ENCODE measurements around the gene FAM193B. TPM values are rescaled to one million over a fixed set of nuclear protein-coding genes. Genes with fewer than 3 reads are reported as not detected.
A peak's percentile ranks its signal among the peaks of the same experiment; 100 is the strongest.

The FAM193B gene
- 33.5 and 42.0 TPM in 2 replicates for total RNA-seq
- 70.4 TPM for polyA plus RNA-seq (2012)

DNA sequence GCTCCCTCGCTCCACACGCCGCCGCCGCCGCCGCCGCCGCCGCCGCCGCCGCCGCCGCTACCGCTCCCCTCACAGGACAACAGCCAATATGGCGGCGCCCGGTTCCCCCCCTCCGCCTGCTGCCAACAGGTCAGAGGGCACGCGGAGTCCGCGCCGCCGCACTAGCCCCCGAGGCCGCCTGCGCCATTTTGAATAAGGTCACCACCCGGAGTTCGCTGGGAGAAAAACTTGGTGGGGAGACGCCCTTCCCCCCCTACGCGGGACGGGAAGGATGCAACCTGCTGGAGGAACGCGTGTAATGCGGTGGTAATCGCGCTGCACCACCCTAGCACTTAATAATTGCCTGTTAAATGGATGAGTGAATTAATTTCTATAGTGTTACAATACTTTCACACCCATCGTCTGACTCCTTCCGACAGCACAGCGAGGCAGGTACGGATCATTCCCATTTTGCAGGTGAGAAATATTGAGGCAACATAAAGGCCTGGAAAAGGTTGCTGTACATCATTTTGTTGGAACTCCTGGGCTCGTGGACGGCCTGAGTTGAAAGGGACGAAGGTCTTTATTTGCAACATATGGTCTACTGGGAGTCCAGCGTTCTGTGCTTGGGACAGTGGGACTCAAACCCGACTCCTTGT is at the start of gene FAM193B:
FAM193B (minus strand) TSS at position 90 of the 638 bp plus-strand sequence. CDS start 105 bp downstream, outside the sequence.
- DNase-seq (ENCODE audit: low read depth), result peak; percentile 91

DNA sequence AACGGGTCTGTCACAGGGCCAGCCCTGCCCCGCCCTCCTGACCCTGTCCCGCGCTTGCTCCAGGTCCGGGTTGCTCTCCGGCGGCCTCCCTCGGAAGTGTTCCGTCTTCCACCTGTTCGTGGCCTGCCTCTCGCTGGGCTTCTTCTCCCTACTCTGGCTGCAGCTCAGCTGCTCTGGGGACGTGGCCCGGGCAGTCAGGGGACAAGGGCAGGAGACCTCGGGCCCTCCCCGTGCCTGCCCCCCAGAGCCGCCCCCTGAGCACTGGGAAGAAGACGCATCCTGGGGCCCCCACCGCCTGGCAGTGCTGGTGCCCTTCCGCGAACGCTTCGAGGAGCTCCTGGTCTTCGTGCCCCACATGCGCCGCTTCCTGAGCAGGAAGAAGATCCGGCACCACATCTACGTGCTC is 49.8 kb upstream of the FAM193B start:
- no peak for DNase-seq (ENCODE audit: low read depth)

DNA sequence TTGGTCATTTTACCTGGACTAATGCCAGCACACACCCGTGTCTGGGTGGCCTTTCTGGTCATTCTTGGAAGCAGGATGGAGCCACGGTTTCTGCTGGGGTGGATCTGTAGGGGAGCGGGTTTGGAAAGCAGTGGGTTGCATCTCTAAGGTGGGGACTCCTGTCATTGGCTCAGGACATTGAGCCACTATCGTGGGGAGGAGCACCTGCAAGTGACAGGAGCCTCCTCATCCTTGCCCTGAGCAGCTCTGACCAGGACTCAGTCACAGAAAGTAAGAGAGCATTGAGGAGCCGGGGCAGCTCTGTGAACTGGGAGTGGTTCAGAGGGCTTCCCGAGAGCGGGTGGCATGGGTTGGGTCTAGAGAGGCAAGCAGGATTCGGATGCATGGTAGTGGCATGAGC is 49.3 kb upstream of the FAM193B start:
- no peak for DNase-seq (ENCODE audit: low read depth)

DNA sequence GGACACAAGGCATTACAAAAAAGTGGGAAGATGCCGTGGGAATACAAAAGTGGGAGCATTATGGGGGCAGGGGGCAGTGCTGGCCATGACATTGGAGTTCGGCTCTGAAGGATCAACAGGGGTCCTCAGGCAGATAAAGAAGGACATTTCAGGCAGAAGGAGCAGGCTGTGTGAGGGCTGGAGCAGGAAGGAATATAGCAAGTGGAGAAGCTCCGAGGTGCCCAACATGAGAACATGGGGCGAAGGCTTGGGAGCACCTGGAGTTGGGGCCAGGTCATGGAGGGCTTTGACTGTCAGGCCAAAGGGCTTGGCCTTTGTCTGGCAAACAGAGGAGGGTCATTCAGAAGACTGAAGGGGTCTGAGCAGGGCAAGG is 48.1 kb upstream of the FAM193B start:
- no peak for DNase-seq (ENCODE audit: low read depth)

DNA sequence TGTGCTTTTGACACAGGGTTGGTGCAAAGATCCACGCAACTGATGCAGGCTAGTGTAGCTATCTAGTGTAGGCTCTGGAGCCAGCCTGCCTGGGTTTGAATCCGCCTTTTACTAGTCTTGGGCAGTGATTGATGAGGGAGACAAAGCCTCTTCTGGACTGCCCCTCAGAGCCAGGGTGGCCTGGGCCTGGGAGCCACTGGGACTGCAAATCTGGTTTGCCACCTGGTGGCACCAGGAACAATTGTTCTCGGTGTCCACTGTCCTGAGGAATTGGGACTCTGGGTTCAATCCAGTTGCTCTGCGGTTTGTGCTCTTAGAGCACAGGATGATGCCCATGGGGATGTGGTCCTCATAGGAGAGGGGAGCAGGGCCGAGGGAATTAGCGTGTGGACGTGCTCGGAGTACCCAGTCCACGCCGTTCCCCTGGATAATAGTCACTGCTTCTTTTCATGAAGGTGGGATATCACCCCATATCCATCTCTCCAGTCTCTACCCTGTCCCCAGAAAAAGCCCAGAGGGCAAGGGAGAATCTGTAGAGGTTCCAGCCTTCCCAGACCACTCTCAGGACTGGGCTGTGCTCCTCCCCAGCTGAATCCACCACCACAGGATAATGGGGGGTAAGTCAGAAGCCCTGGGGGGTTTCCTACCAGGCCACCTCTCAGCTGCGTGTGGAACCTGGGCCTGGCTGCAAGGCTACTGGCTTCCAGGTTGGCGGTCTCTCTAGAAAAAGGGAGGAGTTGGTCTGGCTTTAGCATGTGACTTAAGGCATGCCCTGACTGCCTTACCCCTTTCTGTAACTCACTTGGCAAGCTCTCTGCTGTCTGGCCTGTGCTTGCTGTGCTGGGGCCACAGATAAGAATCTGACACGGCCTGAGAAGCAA is 47.5 kb upstream of the FAM193B start:
- no peak for DNase-seq (ENCODE audit: low read depth)

DNA sequence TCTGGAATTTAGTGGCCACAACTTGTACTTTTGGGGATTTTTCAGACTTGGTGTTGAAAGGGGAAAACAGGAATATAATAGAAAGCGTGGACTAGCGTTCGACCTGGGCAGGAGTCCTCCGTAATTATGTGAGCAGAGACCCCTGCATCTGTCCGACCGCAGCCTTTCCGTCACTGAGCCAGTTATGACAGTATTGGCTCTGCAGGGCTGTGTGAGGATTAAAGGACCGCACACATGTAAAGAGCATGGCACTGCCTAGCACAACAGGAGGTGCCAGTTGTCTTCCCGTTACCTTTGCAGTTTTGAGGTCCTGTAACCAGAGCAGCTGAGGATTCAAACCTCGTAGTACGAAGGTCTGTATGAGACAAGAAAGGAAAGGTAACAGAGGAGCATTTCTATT is 46.8 kb upstream of the FAM193B start:
- no peak for DNase-seq (ENCODE audit: low read depth)

DNA sequence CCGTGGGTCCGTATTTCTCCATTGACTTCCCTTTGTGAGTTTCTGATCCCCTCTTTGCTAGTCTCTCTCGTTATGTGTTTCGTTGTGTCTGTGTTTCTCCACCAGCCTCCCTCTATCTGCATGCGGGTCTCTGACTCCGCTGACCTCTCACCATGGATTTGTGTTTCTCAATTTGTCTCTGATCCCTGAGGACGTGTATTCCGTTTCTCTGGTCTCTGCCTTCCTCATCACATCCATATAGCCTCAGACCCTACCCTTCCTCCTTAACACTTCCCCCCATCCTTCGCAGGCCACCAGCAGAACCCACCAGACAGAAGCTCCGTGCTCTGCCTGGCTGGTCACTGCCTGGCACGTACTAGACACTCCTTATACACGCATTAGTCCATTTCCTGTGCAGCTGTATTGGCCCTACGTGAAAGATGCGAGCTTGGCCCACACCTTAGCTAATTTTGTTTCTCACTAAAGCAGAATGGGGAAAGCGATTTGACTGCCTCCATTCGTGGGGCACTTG is 46.2 kb upstream of the FAM193B start:
- DNase-seq (ENCODE audit: low read depth), result no peak

DNA sequence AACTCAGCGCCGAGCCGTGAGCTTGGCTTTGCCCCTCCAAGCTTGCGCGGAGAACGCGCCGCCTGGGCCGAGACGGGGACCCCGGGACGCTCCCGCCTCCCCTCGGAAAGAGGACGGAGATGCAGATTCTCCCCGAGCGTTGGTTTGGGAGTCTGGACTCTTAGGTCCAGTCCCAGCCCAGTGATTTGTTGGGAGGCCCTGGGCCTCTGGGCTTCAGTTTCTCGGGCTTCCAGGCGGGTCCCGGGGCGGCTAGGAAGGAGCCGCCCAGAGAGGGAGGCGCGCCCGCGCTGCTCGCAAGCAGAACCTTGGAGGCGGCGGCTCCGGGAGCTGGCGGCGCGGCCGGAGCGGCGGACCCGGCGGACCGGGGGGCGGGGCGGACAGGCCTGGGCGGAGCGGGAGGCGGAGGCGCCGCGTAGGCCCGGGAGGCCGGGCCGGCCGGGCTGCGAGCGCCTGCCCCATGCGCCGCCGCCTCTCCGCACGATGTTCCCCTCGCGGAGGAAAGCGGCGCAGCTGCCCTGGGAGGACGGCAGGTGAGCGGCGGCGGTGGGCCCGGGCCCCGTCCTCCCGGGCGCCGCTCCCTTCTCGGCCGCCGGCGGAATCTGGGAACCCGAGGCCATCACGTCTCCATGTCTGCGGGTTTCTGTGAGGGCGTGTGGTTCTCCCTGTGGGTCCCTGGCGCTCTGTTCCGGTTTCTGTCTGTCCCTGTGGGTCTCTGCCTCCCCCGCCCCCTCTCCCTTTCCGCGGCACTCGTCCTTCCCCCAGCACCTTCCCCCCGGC is 45.6 kb upstream of the FAM193B start, which contains the start of gene B4GALT7:
B4GALT7 (plus strand) TSS at position 402 of the 777 bp plus-strand sequence; CDS start at position 481, 79 bp downstream.
- peak; percentile 81 for DNase-seq (ENCODE audit: low read depth)

DNA sequence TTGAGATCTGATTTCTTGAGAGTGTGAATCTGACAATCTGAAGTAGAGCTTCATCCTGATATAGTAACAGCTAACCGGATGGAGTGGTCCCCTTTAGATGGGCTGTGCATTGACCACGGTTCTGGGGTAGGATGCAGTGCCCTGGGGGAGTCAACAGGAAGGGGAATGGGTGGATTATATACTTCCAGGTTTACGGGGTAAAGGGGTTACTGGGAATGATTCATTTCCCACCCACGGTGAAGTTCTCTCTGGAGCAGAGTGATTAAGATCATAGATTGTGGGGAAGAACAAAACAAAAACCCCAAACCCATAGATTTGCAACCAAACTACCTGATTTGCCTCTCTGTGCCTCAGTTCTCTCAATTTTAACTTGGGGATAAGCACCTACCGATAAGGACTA is 44.1 kb upstream of the FAM193B start:
- no peak for DNase-seq (ENCODE audit: low read depth)

DNA sequence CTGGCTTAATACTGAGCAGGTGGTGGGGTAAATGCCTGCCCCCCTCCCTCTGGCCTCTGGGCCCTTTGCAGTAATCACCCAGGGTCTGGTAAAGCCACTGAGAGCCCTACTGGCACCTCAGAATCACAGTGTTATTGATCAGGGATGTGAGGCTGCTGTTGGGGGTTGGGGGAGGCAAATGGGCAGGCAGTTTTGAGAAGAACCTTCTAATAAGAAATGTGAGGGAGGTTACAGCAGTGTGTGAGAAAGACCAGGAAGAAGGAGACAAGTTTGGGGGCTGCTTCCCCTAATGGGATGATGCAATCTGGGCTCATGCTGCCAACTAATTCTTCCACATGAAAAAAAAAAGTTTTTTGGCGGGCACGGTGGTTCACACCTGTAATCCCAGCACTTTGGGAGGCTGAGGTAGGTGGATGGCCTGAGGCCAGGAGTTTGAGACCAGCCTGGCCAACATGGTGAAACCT is 42.4 kb upstream of the FAM193B start:
- no peak for DNase-seq (ENCODE audit: low read depth)

DNA sequence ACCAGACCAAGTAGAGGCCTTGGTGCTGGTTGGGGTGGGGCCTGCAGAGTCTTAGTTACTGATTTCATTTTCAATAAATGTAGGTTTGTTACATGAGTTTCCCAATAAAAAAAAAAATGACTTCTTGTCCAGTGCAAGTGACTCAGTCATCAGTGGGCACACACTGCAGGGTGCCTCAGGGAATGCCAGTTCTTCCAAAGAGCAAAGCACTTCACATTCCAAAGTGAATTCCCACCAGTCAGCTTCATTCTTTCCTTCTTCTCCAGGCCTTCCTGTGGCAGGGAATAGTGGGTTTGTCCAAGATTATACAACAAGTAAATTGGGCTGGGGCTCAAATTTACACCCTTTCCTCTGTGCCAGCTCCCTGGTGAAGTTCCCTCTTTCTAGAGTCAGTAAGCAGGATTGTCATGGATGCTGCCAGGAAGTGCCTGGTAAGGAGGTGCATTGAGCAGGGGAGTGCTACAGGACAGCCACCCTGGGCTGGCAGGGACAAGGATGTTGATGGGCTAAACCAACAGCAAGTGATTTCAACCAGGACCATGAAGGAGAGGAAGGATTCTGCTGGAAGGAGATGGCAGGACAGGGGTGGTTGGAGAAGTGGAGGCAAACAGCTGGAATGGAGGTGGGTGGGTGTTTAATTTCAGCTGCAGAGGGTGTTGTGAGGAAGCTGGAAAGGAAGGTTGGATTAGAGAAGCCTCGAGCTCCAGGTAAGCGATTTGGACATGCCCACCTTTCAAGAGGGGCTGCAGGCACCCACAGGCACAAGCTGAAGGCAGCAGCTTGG is 41.8 kb upstream of the FAM193B start:
- no peak for DNase-seq (ENCODE audit: low read depth)

DNA sequence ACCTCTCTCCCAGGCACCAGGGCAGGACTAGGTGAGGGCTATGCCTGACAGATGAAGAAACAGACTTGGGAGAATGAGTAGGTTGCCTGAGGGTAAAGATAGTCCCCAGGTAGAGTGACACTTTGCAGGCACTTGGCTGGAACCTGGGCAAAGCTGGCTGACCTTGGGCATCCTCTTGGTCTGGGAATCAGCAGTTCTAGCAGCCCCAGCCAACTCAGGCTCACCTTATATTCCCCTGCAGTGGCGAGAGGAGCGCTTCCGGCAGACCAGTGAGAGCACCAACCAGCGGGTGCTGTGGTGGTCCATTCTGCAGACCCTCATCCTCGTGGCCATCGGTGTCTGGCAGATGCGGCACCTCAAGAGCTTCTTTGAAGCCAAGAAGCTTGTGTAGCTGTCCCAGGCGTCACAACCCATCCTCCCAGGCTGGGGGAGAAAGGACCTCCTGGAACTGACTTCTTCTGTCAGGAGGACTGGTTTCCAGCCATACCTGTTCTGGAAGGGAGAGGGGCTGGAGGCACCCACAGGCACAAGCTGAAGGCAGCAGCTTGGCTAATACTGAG is 40.7 kb upstream of the FAM193B start:
- DNase-seq (ENCODE audit: low read depth), result no peak

DNA sequence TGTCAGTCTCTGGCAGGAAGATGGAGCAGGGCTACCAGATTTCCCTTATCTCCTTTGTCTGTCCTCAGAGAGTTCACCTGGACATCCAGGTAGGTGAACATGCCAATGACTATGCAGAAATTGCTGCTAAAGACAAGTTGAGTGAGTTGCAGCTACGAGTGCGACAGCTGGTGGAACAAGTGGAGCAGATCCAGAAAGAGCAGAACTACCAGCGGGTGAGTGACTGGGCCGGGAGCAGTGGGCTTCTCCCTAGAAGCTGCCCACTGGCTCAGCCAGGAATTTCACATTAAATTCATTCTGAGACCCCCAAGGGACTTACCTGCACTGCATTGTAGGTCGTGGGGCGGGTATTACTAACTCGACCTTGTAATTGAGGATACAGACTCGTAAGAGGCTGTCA is 39.7 kb upstream of the FAM193B start:
- DNase-seq (ENCODE audit: low read depth), result no peak

DNA sequence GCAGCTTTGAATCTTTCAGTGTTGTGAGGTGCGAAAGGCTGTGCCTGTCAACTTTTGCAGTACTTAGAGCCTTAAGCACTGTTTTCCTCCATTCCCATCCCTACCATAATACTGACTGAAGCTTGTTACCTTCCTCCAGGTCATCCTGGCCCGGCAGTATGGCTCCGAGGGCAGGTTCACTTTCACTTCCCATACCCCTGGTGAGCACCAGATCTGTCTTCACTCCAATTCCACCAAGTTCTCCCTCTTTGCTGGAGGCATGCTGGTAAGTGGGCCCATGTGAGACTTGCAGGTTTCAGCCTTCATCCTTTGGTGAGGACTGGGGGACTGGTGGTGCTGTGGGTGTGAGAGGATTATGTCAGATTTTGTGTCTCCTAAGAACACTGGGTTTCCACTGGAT is 39.1 kb upstream of the FAM193B start:
- no peak for DNase-seq (ENCODE audit: low read depth)

DNA sequence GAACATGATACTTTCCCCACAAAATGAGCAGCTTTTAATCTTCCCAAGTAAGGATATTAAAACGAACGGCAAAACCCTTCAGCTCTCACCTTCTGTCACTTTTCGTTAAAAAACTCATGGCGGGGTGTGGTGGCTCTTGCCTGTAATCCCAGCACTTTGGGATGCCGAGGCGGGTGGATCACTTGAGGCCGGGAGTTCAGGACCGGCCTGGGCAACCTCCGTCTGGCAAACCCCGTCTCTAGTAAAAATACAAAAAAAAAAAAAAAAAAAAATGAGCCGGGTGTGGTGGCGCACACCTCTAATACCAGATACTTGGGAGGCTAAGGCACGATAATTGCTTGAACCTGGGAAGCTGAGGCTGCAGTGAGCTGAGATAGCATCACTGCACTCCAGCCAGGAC is 38.5 kb upstream of the FAM193B start:
- DNase-seq (ENCODE audit: low read depth), result no peak

DNA sequence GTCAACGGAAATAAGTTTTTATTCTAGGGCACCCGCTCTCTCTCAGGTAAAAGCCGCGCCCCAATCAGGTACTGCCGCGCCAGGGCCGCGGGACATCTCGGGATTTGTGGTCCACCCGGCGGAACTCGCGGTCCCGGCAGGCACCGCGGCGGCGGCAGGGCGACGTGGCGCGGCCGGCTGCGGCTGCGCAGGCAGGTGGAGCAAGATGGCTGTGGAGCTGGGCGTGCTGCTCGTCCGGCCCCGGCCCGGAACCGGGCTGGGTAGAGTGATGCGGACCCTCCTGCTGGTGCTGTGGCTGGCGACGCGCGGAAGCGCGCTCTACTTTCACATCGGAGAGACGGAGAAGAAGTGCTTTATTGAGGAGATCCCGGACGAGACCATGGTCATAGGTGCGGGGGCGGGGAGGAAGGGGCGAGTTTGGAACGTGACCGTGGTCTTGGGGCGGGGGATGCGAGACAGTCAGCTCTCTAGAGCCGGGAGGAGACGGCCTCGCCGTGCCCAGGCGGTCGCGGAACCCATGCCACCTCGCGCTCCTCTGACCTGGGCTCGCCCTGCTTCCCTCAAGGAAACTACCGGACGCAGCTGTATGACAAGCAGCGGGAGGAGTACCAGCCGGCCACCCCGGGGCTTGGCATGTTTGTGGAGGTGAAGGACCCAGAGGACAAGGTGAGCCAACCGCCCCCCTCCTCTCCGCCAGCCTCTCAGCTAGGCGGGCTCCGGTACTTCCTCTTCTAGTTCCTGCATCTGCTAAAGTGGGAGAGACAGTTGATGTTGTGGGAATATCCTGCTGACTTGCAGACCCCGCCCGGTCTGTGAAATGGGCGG is 37.9 kb upstream of the FAM193B start, which contains the start of gene TMED9:
TMED9 (plus strand) TSS at position 194 of the 825 bp plus-strand sequence; CDS start at position 206, 12 bp downstream.
- DNase-seq (ENCODE audit: low read depth), result peak; percentile 80

DNA sequence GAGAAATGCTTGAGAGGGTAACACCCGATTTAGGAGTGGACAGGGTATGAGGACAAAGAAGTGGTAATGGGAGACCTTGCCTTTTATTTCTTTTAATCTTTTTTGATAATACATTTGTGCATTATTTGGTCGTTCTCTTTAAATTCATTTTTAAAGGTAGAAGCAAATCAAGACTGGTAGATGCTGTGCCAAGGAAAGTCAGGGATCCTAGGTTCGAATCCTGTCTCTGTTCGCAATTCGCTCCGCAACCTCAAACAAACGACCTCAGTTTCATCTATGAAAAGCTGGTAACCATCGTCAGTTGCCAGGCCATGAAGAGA is 37.3 kb upstream of the FAM193B start:
- no peak for DNase-seq (ENCODE audit: low read depth)

DNA sequence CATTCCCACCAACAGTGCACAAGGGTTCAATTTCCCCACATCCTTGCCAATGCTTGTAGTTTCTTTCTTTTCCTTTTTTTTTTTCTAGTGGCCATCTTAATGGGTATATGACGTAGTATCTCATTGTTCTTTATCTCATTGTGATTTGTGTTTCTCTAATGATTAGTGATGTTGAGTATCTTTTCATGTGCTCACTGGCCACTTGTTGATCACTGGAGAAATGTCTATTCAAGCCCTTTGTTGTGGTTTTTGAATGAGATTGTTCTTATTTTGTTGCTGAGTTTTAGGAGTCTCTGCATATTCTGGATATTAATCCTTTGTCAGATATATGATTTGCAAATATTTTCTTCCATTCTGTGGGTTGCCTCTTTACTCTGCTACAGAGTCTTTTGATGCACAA is 36.0 kb upstream of the FAM193B start:
- no peak for DNase-seq (ENCODE audit: low read depth)

DNA sequence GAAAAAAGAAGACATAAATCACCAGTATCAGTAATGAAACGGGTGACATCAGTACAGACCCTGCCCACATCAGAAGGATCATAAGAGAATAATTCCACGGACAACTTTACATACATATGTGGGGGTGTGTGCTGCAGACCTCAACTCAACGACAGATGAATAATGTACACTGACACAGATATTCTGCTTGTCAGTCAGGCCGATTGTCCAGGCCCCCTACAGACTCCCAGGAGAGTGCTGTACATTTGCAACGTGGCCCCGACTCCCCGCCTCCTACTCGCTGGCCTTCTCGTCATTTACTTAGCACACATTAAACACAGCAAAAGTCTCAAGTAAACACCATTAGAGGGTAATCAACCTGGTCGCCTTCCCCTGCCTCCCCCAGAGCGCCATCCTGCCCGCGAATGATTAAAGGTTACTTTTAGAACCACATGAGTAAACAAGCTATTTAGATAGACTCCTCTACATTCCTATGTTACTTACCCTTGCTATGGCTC is 34.1 kb upstream of the FAM193B start:
- DNase-seq (ENCODE audit: low read depth), result no peak

Measured in myocyte (in vitro differentiated cells).